GM04504 (cell line): ENCODE results near the gene ASCC3.
"Not testable (repeated sequence)": the region's sequence is repeated elsewhere in the genome, so short reads cannot be mapped to it uniquely, and the experiment has no call there.

Experiments
- DNase-seq: peaks from one replicate; pipeline ENCODE4 v3.0.0-alpha.2; 2012; ENCODE audit warnings: low read depth

The ASCC3 gene, protein sequence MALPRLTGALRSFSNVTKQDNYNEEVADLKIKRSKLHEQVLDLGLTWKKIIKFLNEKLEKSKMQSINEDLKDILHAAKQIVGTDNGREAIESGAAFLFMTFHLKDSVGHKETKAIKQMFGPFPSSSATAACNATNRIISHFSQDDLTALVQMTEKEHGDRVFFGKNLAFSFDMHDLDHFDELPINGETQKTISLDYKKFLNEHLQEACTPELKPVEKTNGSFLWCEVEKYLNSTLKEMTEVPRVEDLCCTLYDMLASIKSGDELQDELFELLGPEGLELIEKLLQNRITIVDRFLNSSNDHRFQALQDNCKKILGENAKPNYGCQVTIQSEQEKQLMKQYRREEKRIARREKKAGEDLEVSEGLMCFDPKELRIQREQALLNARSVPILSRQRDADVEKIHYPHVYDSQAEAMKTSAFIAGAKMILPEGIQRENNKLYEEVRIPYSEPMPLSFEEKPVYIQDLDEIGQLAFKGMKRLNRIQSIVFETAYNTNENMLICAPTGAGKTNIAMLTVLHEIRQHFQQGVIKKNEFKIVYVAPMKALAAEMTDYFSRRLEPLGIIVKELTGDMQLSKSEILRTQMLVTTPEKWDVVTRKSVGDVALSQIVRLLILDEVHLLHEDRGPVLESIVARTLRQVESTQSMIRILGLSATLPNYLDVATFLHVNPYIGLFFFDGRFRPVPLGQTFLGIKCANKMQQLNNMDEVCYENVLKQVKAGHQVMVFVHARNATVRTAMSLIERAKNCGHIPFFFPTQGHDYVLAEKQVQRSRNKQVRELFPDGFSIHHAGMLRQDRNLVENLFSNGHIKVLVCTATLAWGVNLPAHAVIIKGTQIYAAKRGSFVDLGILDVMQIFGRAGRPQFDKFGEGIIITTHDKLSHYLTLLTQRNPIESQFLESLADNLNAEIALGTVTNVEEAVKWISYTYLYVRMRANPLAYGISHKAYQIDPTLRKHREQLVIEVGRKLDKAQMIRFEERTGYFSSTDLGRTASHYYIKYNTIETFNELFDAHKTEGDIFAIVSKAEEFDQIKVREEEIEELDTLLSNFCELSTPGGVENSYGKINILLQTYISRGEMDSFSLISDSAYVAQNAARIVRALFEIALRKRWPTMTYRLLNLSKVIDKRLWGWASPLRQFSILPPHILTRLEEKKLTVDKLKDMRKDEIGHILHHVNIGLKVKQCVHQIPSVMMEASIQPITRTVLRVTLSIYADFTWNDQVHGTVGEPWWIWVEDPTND (N-terminal part only)

GRCh38 chr6:100880853-100881706 lies at the start of gene ASCC3:
Gene ASCC3 (minus strand): TSS chr6:100881329. CDS start chr6:100867997, 13,332 bp downstream.
- peak; percentile 79 for DNase-seq

- no peak for DNase-seq
These were observed 44.6 kb upstream of the ASCC3 start for GRCh38 chr6:100925749-100926148.

- DNase-seq, result no peak
These were observed 43.6 kb upstream of the ASCC3 start for GRCh38 chr6:100924534-100925227.

DNA sequence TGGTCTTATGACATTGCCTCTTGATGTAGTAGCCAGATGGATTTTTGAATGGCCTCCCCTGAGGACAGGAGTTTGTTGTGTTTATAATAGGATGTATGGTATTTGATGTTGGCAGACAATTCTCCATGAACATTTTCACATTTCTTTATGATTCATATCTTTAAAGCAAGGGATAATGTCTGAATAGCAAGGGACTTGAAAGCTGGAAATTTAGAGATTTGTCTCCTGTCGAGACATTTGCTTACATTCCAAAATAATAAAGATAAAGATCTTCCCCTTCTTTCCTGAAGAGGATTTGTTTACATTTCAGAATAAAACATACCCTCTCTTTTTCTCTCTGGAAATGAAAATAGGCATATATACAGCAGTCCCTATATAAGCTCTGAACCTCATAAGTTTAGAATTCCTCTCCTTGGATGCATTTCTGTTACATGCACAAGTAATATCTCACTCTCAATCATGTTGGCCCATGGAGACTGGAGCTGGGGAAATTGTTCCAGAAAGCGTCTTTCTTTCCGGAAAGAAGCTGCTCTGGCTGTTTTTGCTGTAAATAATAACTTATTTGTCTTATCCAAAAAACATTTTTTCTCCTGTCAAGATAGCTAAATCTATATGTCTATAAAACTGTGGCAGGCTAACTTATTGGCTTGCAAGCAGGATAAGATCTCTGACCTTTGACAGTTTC lies 42.5 kb upstream of the ASCC3 start:
- no peak for DNase-seq

GRCh38 chr6:100920028-100920605 lies 39.0 kb upstream of the ASCC3 start:
- no peak for DNase-seq

GRCh38 chr6:100918152-100918551 lies 37.0 kb upstream of the ASCC3 start:
- no peak for DNase-seq

DNA sequence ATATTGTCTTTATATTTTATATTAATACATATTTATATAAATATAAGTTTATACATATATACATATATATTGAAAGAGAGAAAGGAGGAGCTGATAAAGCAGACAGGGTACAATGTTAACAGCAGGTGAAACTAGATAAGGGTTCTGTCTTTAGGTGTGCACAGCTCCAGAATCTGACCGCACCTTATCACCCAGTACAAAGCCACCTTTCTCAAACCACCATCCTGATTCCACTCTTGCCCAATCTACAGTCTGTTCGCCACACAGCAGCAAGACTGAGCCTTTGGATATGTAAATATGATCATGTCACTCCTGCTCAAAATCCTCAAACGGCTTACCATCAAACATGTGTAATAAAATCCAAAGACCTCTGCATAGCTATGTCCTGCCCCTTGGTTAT lies 34.7 kb upstream of the ASCC3 start:
- DNase-seq, result no peak

GRCh38 chr6:100913400-100914276 lies 32.5 kb upstream of the ASCC3 start:
- no peak for DNase-seq

- no peak for DNase-seq
These were observed 25.2 kb upstream of the ASCC3 start for GRCh38 chr6:100906325-100906724.

DNA sequence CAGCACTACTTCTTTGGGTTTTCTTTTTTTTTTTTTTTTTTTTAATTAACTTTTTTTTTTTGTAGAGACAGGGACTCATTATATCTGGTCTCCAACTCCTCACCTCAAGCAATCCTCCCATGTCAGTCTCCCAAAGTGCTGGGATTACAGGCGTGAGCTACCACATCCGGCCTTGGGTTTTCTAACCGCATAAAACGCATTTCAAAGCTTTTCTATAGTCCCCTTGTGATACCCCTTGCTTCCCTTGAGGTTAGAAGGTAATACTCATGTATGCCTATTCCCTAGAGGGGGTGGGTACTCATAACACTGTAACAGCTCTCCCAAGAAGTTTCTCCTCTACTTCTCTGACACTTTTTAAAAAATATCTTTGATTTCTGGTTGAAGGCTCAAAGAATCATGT lies 23.9 kb upstream of the ASCC3 start:
- no peak for DNase-seq

GRCh38 chr6:100904316-100904715 lies 23.2 kb upstream of the ASCC3 start:
- DNase-seq, result no peak

DNA sequence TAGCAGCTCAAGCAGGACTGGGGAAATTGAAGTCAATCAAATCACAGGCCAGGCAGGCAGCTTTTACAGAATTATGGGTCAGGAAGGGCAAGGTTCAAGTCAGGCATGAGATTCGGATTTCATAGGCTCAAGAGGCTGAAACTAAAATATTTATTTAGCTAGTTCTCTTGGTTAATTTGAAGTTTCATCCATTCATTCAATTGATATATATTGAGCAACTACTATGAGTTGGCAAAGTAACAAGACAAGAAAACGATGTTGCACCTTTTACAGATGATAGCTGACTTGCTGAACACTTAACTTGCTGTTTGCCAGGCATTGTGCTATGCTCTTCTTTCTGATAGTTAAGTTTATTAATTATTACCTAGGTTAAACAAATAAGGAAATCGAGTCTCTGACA lies 20.5 kb upstream of the ASCC3 start:
- DNase-seq, result no peak

DNA sequence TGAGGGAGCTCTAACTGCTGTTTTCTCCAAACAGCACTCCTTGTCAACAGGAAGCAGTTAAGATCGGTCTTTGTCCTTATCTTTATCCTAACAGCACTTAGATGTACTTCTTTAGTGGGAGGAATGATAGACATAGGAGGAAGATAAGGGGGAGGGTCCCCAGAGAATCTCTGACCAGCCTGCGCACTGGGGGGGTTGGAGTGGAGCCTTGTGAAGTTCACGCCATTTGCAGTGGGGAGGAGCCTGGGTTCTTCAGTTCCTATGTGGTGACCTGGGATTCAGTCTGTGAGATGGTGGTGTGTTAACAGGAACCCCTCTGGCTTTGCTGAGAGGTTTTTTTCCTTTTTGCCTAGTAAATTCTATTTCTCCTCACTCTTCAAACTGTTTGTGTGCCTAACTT lies 18.1 kb upstream of the ASCC3 start:
- DNase-seq, result no peak

DNA sequence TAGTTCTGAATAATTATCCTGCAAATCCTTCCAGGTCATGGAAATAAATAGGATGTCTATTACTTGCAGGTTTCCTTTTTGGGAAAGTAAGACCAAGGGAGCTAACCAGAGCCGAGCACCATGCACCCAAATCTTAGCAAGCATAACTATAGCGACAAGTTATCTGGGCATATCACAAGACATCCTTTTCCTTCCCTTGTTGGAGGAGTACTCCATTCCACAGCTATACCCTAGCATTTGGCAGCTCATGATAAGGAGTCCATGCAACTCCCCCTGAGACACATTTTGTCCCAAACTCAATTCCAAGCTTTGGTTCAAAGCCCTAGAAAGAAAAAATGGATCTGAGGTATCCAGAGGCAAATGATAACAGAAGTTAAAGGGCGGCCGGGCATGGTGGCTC lies 16.5 kb upstream of the ASCC3 start:
- DNase-seq, result no peak

DNA sequence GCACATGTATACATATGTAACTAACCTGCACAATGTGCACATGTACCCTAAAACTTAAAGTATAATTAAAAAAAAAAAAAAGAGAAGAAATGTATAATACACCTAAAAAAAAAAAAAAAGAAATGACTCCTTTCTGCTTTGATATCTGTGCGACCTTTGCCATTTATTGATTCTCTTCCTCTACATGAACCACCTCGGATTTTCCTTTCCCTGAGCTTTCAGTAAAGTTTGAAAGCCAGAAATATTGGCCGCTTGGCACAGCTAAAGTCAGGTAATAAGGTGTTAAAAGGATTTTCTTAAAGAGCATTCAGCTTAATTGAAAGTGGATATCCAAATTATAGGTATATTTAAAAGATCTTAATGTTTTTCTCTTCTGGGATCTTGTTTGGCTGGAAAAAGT lies 12.6 kb upstream of the ASCC3 start:
- DNase-seq, result no peak

DNA sequence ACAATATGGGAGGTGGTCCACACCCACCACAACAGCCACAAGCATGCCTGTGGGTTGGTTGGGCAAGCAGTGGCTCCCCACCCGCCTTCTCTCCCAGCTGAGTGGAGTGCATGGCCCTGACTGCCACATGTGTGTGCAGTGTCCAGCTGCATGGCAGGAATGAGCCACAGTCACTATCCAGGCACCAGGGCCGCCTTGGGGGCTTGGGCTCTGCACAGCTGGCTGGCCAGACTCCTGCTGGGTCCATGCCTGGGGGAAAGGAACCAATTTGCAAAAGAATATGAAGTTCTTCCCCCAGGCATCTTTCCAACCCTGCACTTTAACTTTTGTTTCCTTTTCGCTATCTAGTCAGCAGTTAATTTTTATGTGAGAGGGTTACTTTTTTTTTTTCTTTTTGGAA lies 11.6 kb upstream of the ASCC3 start:
- no peak for DNase-seq

GRCh38 chr6:100892116-100892515 lies 11.0 kb upstream of the ASCC3 start:
- no peak for DNase-seq

GRCh38 chr6:100891079-100891478 lies 9.9 kb upstream of the ASCC3 start:
- DNase-seq, result no peak

- not testable (repeated sequence) for DNase-seq
These were observed 9.5 kb upstream of the ASCC3 start for GRCh38 chr6:100890646-100891045.
